ENCODE measurements around the gene STXBP1. TPM values are rescaled to one million over a fixed set of nuclear protein-coding genes. Genes with fewer than 3 reads are reported as not detected.

The STXBP1 gene
- total and polyA plus RNA-seq, 2 of the 13 experiments (the other 11 are each of a cell fraction or from before 2014, with no cell fraction given): 2.9 TPM

DNA sequence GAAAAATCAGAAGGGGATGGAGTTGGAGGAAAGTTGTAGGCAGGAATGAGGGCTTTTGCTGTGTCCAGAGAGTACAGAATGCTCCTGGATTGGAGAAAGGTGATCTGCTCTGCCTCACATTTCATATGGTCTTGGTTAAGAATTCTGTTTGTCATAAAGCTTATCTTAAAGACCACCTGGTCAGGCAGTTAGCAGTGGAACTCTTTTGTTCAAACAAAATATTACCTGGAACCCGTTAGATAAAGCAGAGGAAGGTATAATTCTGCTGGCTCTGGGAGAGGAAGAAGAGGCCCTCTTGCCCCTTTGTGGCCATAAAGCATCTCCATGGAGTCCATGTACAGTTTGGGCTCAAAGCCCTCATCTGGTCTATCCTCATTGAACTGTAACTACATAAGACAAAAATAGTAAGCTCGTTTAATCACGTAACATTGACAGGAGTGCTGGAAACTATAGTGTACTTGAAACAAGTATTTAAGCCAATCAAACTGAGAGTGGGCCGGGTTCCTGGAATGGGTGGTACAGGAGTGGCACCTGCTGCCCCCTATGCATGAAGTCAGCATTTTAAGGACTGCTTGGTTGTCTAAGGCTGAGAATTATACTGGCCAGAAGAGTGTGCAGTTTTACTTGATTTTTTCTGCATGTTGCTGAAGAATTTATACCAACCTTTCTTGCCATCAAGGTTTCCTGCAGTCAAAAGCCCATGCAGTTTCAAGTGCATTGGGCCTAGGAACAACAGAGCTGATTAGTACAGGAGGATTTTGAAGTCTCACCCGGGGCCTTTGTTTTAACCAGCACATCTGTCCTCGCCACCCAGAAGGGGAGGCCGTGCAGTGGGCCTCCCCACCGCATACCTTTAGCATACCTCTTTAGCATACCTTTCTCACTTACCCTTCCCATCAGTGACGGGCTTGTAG is 39.9 kb downstream of the STXBP1 start (continued):
- TF ChIP-seq, protein P1, sequence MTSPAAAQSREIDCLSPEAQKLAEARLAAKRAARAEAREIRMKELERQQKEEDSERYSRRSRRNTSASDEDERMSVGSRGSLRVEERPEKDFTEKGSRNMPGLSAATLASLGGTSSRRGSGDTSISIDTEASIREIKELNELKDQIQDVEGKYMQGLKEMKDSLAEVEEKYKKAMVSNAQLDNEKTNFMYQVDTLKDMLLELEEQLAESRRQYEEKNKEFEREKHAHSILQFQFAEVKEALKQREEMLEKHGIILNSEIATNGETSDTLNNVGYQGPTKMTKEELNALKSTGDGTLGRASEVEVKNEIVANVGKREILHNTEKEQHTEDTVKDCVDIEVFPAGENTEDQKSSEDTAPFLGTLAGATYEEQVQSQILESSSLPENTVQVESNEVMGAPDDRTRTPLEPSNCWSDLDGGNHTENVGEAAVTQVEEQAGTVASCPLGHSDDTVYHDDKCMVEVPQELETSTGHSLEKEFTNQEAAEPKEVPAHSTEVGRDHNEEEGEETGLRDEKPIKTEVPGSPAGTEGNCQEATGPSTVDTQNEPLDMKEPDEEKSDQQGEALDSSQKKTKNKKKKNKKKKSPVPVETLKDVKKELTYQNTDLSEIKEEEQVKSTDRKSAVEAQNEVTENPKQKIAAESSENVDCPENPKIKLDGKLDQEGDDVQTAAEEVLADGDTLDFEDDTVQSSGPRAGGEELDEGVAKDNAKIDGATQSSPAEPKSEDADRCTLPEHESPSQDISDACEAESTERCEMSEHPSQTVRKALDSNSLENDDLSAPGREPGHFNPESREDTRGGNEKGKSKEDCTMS (CRISPR knock-in tag; conservative IDR thresholded peaks at IDR 0.05): no peak
- TF ChIP-seq RBM39 (IDR thresholded peaks at IDR 0.05; ENCODE audit: low read depth, low read length, poor library complexity, severe bottlenecking): no peak
- TF ChIP-seq ZMYM2 (CRISPR knock-in tag; IDR thresholded peaks at IDR 0.05): no peak
- TF ChIP-seq ZC3H13 (CRISPR knock-in tag; IDR thresholded peaks at IDR 0.05): no peak
- TF ChIP-seq, protein P2, sequence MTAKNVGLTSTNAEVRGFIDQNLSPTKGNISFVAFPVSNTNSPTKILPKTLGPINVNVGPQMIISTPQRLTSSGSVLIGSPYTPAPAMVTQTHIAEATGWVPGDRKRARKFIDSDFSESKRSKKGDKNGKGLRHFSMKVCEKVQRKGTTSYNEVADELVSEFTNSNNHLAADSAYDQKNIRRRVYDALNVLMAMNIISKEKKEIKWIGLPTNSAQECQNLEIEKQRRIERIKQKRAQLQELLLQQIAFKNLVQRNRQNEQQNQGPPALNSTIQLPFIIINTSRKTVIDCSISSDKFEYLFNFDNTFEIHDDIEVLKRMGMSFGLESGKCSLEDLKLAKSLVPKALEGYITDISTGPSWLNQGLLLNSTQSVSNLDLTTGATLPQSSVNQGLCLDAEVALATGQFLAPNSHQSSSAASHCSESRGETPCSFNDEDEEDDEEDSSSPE (CRISPR knock-in tag; IDR thresholded peaks at IDR 0.05): no peak
- no peak for TF ChIP-seq HMG20A (CRISPR knock-in tag; IDR thresholded peaks at IDR 0.05; ENCODE audit: borderline replicate concordance)
- no peak for TF ChIP-seq ZBTB42 (CRISPR knock-in tag; IDR thresholded peaks at IDR 0.05)
- TF ChIP-seq CBX2 (IDR thresholded peaks at IDR 0.05; ENCODE audit: low read depth, low read length): no peak
- TF ChIP-seq CBX2 (CRISPR knock-in tag; IDR thresholded peaks at IDR 0.05; ENCODE audit: low read depth): no peak

Data from HepG2 (cell line).